Fibroblast of villous mesenchyme (primary cell): ENCODE data around the gene KLF5. TPM values are rescaled to one million over a fixed set of nuclear protein-coding genes. Genes with fewer than 3 reads are reported as not detected.

Experiments
- DNase-seq: peaks from one replicate; pipeline ENCODE4 v3.0.0-alpha.2; 2010; ENCODE audit warnings: low read depth
- H3K4me3 ChIP-seq: 2 replicates; pipeline ENCODE4 v1.5.1; 2011; ENCODE audit warnings: low read depth, mild to moderate bottlenecking, low read length
- total RNA-seq: library from RNA; depleted of rRNA; stranded (reverse); fragments of >200 nt; gene quantifications from 2 replicates; pipeline ENCODE4 v1.2.3, GENCODE V29; 2012
- TF ChIP-seq, protein P1 (sequence below): IDR thresholded peaks from 2 replicates; pipeline ENCODE4 v1.5.1; 2012; ENCODE audit warnings: low read depth, mild to moderate bottlenecking, low read length; ENCODE audit not compliant: insufficient read depth

The KLF5 gene
- total RNA-seq, 1 donor: 15.1 TPM

DNA sequence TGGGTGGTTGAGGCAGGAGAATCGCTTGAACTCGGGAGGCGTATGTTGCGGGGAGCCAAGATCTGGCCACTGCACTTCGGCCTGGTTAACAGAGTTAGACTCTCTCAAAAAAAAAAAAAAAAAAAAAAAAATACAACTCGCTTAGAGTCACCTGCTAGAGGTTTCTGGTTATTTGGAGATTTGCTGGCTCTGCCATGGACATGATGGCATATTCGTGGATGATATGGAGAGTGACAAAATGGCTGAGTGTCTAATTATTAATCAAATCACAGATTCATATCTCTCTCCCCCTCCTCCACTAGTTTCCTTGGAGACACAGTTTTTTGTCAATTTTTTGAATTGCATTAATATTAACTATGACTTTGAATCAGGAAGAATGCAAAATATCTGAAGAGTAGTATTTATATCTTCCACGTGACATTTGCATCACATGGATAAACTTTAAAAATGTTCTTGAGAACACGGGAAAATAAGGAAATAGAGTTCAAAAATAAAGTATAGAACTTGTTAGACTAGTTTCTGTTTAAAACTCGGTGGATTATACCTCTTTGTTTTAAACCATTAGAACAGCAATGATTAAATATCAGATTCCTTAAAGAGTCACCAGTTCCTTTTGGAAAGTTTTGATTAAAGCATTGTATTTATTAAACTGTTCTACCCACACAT lies 47.8 kb downstream of the KLF5 start:
- TF ChIP-seq, protein P1, sequence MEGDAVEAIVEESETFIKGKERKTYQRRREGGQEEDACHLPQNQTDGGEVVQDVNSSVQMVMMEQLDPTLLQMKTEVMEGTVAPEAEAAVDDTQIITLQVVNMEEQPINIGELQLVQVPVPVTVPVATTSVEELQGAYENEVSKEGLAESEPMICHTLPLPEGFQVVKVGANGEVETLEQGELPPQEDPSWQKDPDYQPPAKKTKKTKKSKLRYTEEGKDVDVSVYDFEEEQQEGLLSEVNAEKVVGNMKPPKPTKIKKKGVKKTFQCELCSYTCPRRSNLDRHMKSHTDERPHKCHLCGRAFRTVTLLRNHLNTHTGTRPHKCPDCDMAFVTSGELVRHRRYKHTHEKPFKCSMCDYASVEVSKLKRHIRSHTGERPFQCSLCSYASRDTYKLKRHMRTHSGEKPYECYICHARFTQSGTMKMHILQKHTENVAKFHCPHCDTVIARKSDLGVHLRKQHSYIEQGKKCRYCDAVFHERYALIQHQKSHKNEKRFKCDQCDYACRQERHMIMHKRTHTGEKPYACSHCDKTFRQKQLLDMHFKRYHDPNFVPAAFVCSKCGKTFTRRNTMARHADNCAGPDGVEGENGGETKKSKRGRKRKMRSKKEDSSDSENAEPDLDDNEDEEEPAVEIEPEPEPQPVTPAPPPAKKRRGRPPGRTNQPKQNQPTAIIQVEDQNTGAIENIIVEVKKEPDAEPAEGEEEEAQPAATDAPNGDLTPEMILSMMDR: no peak
- DNase-seq: no peak
- no peak overlapping the region for H3K4me3 ChIP-seq

DNA sequence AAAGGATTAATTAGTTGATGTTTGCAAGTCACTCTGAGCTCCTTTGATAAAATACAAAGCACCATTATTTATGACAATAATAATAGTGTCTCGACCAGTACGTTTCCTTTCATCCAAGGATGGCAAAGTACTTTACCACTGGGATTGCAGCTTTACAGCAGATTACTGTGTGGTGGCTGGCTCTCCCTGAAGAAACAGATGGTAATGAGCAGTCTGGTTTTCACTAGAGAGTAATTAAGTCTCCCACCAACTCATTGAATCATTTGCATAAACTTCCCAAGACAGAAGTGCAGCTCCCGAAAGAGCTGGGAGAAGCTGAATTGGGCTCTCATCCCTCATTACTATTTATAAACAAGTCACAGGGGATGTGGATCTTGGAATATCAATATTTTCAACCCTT lies 48.7 kb downstream of the KLF5 start:
- TF ChIP-seq, protein P1: no peak
- H3K4me3 ChIP-seq: no peak overlapping the region
- DNase-seq: no peak

DNA sequence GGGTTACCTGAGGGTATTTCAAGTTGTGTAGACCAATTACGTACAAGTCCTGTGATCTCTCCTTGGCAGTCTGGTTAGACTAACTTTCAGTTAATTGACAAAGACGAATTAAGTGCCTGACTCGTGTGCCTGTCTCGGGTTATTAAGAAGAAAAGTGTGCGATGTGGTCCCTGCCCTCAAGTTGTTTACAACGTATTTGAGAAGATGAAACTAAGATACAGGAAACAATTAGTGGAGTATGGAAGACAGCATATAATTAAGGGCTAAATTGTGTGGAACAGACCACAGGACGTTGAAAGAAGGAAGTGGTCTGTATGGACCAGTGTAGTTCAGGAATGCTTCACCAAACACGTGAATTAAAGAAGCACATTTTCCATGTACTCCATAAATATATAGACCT lies 49.2 kb downstream of the KLF5 start:
- DNase-seq: no peak
- no peak overlapping the region for H3K4me3 ChIP-seq
- TF ChIP-seq, protein P1: no peak

DNA sequence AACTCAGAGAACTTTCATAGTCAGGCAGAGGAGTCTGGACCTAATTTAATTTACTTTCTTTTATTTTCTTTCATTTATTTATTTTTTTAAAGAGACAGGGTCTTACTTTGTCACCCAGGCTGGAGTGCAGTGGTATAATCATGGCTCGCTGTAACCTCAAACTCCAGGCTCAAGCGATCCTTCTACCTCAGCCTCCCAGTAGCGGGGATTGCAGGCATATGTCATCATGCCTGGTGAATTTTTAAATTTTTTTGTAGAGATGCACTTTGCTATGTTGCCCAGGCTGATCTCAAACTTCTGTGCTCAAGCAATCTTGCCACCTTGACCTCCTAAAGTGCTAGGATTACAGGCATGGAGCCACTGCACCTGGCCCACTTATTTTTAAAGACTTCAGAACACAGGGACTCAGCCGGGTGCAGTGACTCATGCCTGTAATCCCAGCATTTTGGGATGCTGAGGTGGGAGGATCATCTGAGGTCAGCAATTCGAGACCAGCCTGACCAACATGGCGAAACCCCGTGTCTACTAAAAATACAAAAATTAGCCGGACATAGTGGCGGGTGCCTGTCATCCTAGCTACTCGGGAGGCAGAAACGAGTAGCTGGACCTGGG lies 50.6 kb downstream of the KLF5 start:
- no peak overlapping the region for H3K4me3 ChIP-seq
- TF ChIP-seq, protein P1: no peak
- no peak for DNase-seq

DNA sequence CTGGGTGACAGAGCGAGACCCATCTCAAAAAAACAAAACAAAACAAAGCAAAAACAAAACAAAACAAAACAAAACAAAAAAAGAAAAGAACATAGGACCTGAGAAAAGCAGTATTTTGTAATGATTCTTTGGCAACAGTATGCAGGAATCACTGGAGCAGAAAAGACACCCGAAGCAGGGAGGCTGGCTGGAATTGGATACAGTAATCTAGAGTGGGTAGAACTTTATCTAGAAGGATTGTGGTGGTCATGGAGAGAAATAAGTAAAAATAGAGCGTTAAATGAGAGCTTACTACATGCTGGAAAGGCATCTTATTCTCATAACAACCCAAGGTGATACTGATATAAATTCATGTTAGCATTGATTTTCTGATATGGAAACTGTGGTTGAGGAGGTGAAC lies 51.2 kb downstream of the KLF5 start:
- no peak for DNase-seq
- H3K4me3 ChIP-seq: no peak overlapping the region
- TF ChIP-seq, protein P1: no peak

DNA sequence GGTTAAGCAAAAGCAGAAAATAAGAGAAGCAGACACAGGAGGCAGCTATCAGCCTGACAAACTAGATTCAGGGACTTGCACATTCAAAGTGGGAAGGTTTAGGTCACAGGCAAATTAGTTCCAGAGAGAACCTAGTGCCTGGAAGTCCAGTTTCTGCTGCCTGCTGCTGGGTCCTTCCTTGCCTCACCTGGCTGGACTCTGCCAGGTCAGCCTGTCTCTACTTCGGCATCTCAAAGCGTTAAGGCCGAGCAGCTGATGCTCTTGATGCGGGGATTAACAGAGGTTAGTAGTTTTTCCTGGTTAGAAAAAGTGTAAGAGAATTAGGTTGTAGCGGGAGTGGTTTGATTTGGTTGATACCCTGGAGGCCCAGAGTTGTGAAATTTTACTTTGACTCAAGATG lies 52.0 kb downstream of the KLF5 start:
- TF ChIP-seq, protein P1: no peak
- DNase-seq: no peak

DNA sequence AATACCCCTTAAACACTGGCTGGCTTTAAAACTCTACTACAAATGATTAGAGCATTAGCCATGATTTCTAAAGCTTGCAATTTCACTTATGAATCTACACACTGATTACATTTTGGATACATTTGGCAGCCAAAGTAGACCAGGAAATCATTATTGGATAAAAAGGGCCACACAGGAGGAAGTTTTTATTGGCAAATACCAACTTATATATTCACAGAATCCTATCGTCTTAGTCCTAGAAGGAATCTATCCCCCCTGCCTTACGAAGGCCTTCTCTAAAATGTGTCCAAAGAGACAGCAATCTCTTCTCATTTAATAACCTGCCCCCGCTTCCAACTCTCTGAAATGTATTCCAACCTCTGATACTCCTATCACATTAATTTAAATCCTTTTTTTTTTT lies 52.5 kb downstream of the KLF5 start:
- no peak overlapping the region for H3K4me3 ChIP-seq
- no peak for DNase-seq
- TF ChIP-seq, protein P1: no peak

More for the DNA sequence above, 52.0 kb downstream of the KLF5 start:
- no peak overlapping the region for H3K4me3 ChIP-seq
